Body of pancreas (tissue), 4 donors: Measurements from ENCODE around the gene RYR3. TPM values are rescaled to one million over a fixed set of nuclear protein-coding genes. Genes with fewer than 3 reads are reported as not detected.

Source experiments
- ATAC-seq: fragments of 150-250 bp; one replicate; pipeline ENCODE4 v1.9.1; 2016
- DNase-seq, 4 donors: peaks; one replicate each; pipeline ENCODE4 v3.0.0-alpha.2; 2019
- H3K27ac ChIP-seq, 4 donors: fragments of 200-600 bp; sonication (generic); 1 replicate in 3 of 4; 2 replicates in 1 of 4; pipeline versions ENCODE4 v1.5.1 to v1.6.1; 2016 to 2019; ENCODE audit warnings: mild to moderate bottlenecking in 1 of 4, mixed read lengths in 1 of 4, moderate library complexity in 1 of 4
- H3K27me3 ChIP-seq, 2 donors: fragments of 200-600 bp; sonication (generic); one replicate each; pipeline ENCODE4 v1.6.0; 2016; ENCODE audit warnings: mild to moderate bottlenecking in 1 of 2
- H3K36me3 ChIP-seq, 2 donors: fragments of 200-600 bp; sonication (generic); replicated peaks in 1 of 2; 2 replicates each; pipeline ENCODE4 v1.5.1; 2016; ENCODE audit warnings: low read depth in 2 of 2; ENCODE audit not compliant: insufficient read depth in 1 of 2
- H3K4me1 ChIP-seq: fragments of 200-600 bp; sonication (generic); one replicate; pipeline ENCODE4 v1.6.0; 2016
- H3K4me3 ChIP-seq, 2 donors: fragments of 200-600 bp; sonication (generic); 1 replicate in 1 of 2; 2 replicates in 1 of 2; pipeline ENCODE4 v1.5.1; 2016 to 2019
- H3K9me3 ChIP-seq, 3 donors: fragments of 200-600 bp; sonication (generic); 1 replicate in 2 of 3; 2 replicates in 1 of 3; pipeline ENCODE4 v1.5.1; 2016
- POLR2A ChIP-seq, 3 donors: fragments of 450-650 bp; IDR thresholded peaks; one replicate each; pipeline ENCODE4 v1.6.1; 2016; ENCODE audit warnings: antibody characterized with exemption in 3 of 3, mild to moderate bottlenecking in 2 of 3
- WGBS, 2 donors: methylation state at CpG; one replicate each; pipeline ENCODE4 v1.1.5; 2017; 5-methylcytosine and 5-hydroxymethylcytosine counted together
- intact Hi-C: fragments of 100-400 bp; cut with DNase I; formaldehyde crosslinking; loops from one replicate; pipeline ENCODE4 v1.15.1; 2023
- total RNA-seq, 2 donors: library from RNA; depleted of rRNA; stranded (reverse); fragments of >200 nt; gene quantifications; one replicate each; pipeline ENCODE4 v1.1.0, GENCODE V29; 2016
- TF ChIP-seq, protein P1 (sequence below), 7 experiments: fragments of 450-650 bp in 4 of 7; fragments of 200-600 bp in 3 of 7; sonication (generic) in 3 of 7; IDR thresholded peaks; one replicate each; pipeline ENCODE4 v1.5.1; 2016 to 2019; ENCODE audit warnings: antibody characterized with exemption in 7 of 7

Gene RYR3
- total RNA-seq, 2 donors from 2014 or later: 0.26 to 0.66 TPM

GRCh38 chr15:33304924-33305323, 5.8 kb upstream of the RYR3 start:
- Histone ChIP-seq H3K4me1 (no peaks in the 10 kb centered on the region), H3K9me3 (no peaks in the 10 kb centered on the region), H3K4me3 (no peak overlapping the region), H3K36me3 (no peaks in the 10 kb centered on the region), H3K27ac (no peak overlapping the region), H3K27me3 (no peaks in the 10 kb centered on the region)
- WGBS, 2 donors: 46 to 48% methylated on average over 5 of the region's 5 CpGs
- TF ChIP-seq, protein P1, sequence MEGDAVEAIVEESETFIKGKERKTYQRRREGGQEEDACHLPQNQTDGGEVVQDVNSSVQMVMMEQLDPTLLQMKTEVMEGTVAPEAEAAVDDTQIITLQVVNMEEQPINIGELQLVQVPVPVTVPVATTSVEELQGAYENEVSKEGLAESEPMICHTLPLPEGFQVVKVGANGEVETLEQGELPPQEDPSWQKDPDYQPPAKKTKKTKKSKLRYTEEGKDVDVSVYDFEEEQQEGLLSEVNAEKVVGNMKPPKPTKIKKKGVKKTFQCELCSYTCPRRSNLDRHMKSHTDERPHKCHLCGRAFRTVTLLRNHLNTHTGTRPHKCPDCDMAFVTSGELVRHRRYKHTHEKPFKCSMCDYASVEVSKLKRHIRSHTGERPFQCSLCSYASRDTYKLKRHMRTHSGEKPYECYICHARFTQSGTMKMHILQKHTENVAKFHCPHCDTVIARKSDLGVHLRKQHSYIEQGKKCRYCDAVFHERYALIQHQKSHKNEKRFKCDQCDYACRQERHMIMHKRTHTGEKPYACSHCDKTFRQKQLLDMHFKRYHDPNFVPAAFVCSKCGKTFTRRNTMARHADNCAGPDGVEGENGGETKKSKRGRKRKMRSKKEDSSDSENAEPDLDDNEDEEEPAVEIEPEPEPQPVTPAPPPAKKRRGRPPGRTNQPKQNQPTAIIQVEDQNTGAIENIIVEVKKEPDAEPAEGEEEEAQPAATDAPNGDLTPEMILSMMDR (IDR thresholded peaks at IDR 0.05): no peak
- no peak for TF ChIP-seq POLR2A (IDR thresholded peaks at IDR 0.05)
- DNase-seq: no peak
- intact Hi-C loops: no loop called here
- ATAC-seq: no peak

DNA sequence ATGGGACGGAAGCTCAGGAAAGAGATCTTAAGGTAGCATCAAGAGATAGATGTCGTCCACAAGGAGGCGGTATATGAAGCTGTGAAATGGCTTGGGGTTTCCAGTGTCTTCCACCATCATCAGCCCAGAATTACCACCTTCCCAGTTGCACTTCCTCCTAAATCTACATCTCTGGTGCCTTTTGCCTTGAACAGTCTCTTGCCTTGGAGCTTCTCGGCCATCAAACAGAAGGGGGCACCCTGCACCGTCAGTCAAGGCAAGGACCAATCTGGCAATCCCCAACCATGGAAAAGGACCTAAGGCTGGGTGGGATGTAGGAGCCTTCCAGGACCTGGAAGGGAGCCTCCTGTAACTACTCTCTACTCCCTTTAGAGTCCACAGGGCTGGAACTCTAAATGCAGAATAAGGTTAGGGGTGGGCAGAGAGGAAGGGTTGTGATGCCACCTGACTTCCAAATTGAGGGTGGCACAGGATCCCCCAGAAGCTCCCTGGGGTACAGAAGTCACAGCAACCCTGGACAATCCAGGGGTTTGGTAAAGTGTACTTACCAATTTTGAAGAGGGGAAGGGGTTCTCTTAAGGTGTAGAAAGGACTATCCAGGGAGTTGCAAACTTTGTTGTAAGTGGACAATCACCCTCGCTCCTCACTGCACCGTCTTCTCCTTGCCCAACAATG, 1.0 kb upstream of the RYR3 start:
- intact Hi-C loops: no loop called here
- no peak overlapping the region for H3K4me3 ChIP-seq
- TF ChIP-seq, protein P1 (IDR thresholded peaks at IDR 0.05): no peak
- no peak for TF ChIP-seq POLR2A (IDR thresholded peaks at IDR 0.05)
- ATAC-seq (no peak), DNase-seq (no peak)
- H3K4me1 ChIP-seq: peaks cover 10% of the 10 kb centered on the region
- no peak overlapping the region for H3K27ac ChIP-seq
- H3K36me3 ChIP-seq: no peaks in the 10 kb centered on the region
- WGBS, 2 donors: 30 to 37% methylated on average over 7 of the region's 7 CpGs
- H3K27me3 ChIP-seq: peaks cover 0 to 5% of the 10 kb centered on the region in 2 donors
- no peaks in the 10 kb centered on the region for H3K9me3 ChIP-seq

GRCh38 chr15:33311312-33311971, 675 bp downstream of the RYR3 start:
- no peaks in the 10 kb centered on the region for H3K9me3 ChIP-seq
- TF ChIP-seq POLR2A (IDR thresholded peaks at IDR 0.05): no peak
- TF ChIP-seq, protein P1 (IDR thresholded peaks at IDR 0.05): no peak
- peaks cover 10% of the 10 kb centered on the region for H3K4me1 ChIP-seq
- ATAC-seq (no peak), DNase-seq (no peak)
- H3K27ac ChIP-seq: no peak overlapping the region
- intact Hi-C loops: no loop called here
- 1 to 2% methylated on average over 10 to 38 of the region's 38 CpGs for WGBS, 2 donors
- peaks cover 0 to 5% of the 10 kb centered on the region in 2 donors for H3K27me3 ChIP-seq
- no peak overlapping the region for H3K4me3 ChIP-seq
- no peaks in the 10 kb centered on the region for H3K36me3 ChIP-seq

DNA sequence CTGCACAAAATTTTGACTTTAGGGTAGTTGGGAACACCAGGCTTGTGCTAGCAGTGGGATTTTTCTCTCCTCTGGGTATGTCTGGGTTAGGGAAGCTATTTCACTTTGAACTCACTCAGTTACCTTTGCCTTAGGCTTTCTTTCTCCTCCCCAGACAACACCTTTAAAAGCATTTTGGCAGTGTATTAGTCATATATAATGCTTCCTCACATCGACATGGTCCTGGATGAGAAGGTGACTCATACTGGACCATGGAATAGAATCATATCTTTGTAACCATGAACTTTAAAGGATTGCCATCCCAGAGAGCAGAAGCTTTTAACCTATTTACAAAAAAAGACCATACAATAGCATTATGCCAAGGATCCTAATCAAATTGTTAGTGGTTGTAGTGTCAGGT, 2.7 kb downstream of the RYR3 start:
- no peak overlapping the region for H3K4me3 ChIP-seq
- peaks cover 0 to 8% of the 10 kb centered on the region in 2 donors for H3K27me3 ChIP-seq
- DNase-seq (no peak), ATAC-seq (no peak)
- intact Hi-C loops: no loop called here
- H3K36me3 ChIP-seq: no peaks in the 10 kb centered on the region
- no peaks in the 10 kb centered on the region for H3K9me3 ChIP-seq
- 38 to 45% methylated on average over 1 of the region's 1 CpG for WGBS, 2 donors
- H3K4me1 ChIP-seq: peaks cover 10% of the 10 kb centered on the region
- H3K27ac ChIP-seq: no peak overlapping the region
- TF ChIP-seq POLR2A (IDR thresholded peaks at IDR 0.05): no peak
- TF ChIP-seq, protein P1 (IDR thresholded peaks at IDR 0.05): no peak
